Muscle of leg (tissue), 11 donors: Measurements from ENCODE around the gene ATR. TPM values are rescaled to one million over a fixed set of nuclear protein-coding genes. Genes with fewer than 3 reads are reported as not detected.
"Not testable (repeated sequence)": the region's sequence is repeated elsewhere in the genome, so short reads cannot be mapped to it uniquely, and the experiment has no call there.

Experiments
- DNase-seq: peaks from one replicate; pipeline ENCODE4 v3.0.0; 2013
- H3K27ac ChIP-seq: one replicate; pipeline ENCODE4 v1.5.1; 2013; ENCODE audit warnings: mild to moderate bottlenecking, low read length, control low read depth
- H3K27me3 ChIP-seq: one replicate; pipeline ENCODE4 v1.6.1; 2013; ENCODE audit warnings: low read length; ENCODE audit not compliant: control insufficient read depth, insufficient read depth
- H3K36me3 ChIP-seq: one replicate; pipeline ENCODE4 v1.6.1; 2013; ENCODE audit warnings: low read length; ENCODE audit not compliant: control insufficient read depth, insufficient read depth
- H3K4me1 ChIP-seq: one replicate; pipeline ENCODE4 v1.6.1; 2013; ENCODE audit warnings: low read length; ENCODE audit not compliant: control insufficient read depth, insufficient read depth
- H3K4me3 ChIP-seq: one replicate; pipeline ENCODE4 v1.5.1; 2013; ENCODE audit warnings: low read length, control low read depth
- H3K9me3 ChIP-seq: replicated peaks from 2 replicates; pipeline ENCODE4 v1.6.1; 2013; ENCODE audit warnings: low read depth, low read length; ENCODE audit not compliant: control insufficient read depth
- WGBS: methylation state at CpG from one replicate; pipeline ENCODE4 v1.1.5; 2013; ENCODE audit warnings: missing lambda C conversion rate; ENCODE audit not compliant: insufficient coverage; 5-methylcytosine and 5-hydroxymethylcytosine counted together
- polyA plus RNA-seq, 8 donors: library from polyadenylated mRNA; unstranded; fragments of 120-200 nt; gene quantifications; one replicate each; pipeline versions ENCODE4 v1.2.1 to v1.2.3, GENCODE V29; 2013; ENCODE audit warnings: inconsistent platforms in 1 of 8, low replicate concordance in 1 of 8; ENCODE audit not compliant: insufficient read length in 8 of 8, insufficient read depth in 1 of 8
- total RNA-seq: library from RNA; stranded (reverse); fragments of 120-200 nt; gene quantifications from one replicate; pipeline ENCODE4 v1.2.4, GENCODE V29; 2013

The ATR gene
- total and polyA plus RNA-seq, 9 donors: 9.8 to 16.2 (median 11.4) TPM

DNA sequence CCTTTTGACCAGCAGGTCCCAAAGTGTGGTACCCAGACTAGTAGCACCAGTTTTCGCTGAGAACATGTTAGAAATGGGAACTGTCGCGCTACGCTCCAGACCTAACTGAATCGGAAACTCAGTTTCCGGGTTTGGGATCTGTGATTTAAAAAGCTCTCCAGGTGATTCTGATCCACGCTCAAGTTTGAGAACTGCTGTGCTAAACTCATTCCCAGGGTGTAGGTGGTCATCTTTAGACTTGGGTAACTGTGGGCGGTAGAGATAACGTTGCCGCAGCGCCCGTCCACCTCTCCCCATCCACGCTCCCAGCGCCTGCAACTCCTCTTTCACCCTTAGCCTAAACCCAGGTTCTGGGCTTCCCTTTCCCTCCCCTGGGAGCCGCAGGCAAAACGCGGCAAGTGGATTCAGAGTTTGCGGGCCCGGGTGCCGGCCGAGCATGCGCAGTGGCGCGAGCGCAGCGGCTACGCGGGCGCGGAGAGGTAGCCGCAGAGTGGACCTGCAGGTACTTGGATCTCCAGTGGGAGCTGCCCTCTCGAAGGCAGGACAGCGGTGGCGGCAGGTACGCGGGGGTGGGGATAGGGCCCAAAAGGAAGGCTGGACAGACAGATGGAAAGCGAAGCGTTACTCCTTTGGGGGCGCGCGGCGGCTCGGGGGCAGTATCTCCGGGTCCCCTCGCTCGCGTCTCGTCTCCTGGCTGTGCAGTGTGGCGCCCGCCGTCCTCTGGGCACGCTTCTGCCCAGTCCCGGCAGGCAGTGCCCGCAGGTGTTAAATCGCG, 17.6 kb upstream of the ATR start, which contains the start of gene PLS1:
PLS1 (plus strand) TSS at position 443 of the 775 bp plus-strand sequence. CDS start 67,845 bp downstream, outside the sequence.
- WGBS: under 1% methylated on average over 41 of the region's 56 CpGs
- Histone ChIP-seq H3K4me3 (peak within 1 kb of the TSS; percentile 66), H3K4me1 (peaks cover 14% of the 10 kb centered on the region), H3K9me3 (no peaks in the 10 kb centered on the region), H3K36me3 (no peaks in the 10 kb centered on the region), H3K27me3 (peaks cover 18% of the 10 kb centered on the region), H3K27ac (no peak within 1 kb of the TSS)
- DNase-seq: peak; percentile 80

DNA sequence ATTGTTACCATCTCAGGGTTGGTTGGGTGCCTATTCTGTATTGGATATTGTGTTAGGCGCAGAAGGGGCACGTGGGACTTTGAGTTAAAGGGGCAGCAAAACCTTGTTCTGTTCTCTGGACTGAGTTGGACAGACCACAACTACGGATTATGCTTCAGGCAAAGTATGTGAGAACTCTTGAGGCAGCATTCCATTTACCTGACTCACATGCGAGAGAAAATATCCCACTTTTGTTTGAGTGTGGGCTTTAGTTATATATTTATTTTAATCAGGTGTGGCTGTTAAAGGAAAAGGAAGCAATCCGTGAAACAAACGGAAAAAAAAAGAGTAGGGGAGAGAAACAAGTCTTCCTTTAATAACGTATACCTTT, 17.0 kb upstream of the ATR start:
- no peak overlapping the region for H3K27ac ChIP-seq

GRCh38 chr3:142595141-142595540, 16.6 kb upstream of the ATR start:
- DNase-seq: no peak
- no CpG with 5 or more reads among the region's 1 CpG for WGBS
- Histone ChIP-seq H3K4me1 (peaks cover 14% of the 10 kb centered on the region), H3K9me3 (no peaks in the 10 kb centered on the region), H3K36me3 (no peaks in the 10 kb centered on the region), H3K27ac (no peak overlapping the region), H3K27me3 (peaks cover 18% of the 10 kb centered on the region), H3K4me3 (no peak overlapping the region)

More for the DNA sequence above, 17.0 kb upstream of the ATR start:
- H3K36me3 ChIP-seq: no peaks in the 10 kb centered on the region
- 58% methylated on average over 2 of the region's 7 CpGs for WGBS
- H3K4me1 ChIP-seq: peaks cover 14% of the 10 kb centered on the region
- H3K9me3 ChIP-seq: no peaks in the 10 kb centered on the region
- H3K4me3 ChIP-seq: peak overlapping the region; percentile 66
- H3K27me3 ChIP-seq: peaks cover 18% of the 10 kb centered on the region
- peak; percentile 3 for DNase-seq

GRCh38 chr3:142592268-142592667, 13.7 kb upstream of the ATR start:
- H3K27me3 ChIP-seq: peaks cover 12% of the 10 kb centered on the region
- H3K4me3 ChIP-seq, H3K27ac ChIP-seq, DNase-seq, H3K9me3 ChIP-seq, H3K36me3 ChIP-seq: not testable (repeated sequence)
- WGBS: 88% methylated on average over 1 of the region's 7 CpGs
- H3K4me1 ChIP-seq: peaks cover 14% of the 10 kb centered on the region

- H3K4me3 ChIP-seq: no peak overlapping the region
- H3K9me3 ChIP-seq: no peaks in the 10 kb centered on the region
- DNase-seq: no peak
- no peaks in the 10 kb centered on the region for H3K4me1 ChIP-seq
- no peak overlapping the region for H3K27ac ChIP-seq
- H3K36me3 ChIP-seq: no peaks in the 10 kb centered on the region
- peaks cover 3% of the 10 kb centered on the region for H3K27me3 ChIP-seq
- whole genome bisulfite sequencing: no CpG with 5 or more reads among the region's 1 CpG
Measured at GRCh38 chr3:142588703-142589102, 10.2 kb upstream of the ATR start.

DNA sequence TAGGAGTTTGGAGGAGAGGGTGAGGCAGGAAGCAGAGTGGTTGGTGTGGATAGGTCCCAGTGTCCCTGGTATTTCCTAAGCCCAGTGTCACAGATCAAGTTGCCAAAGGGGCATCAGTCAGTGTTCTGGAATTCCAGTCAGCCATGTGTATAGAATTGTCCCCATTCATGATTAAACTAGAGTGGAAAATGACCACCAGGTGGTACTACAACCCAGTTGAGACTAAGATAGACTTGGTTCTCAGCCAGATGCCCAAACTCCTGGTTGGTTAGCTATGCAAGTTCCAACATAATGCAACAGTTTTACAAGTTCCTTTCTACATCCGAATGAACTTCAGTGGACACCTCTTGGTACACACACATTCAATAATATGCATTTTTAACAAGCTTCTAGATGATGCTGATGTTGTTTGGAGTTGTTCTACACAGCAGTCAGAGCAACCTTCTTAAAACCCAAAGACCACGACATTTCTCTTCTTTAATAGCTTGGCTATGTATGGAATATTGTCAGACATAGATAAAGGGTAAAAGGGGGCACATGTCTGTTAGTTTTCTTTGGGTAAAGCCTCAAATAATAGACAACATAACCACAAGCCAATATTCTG, 8.4 kb upstream of the ATR start:
- WGBS: no CpG with 5 or more reads among the region's 2 CpGs
- Histone ChIP-seq H3K4me3 (no peak overlapping the region), H3K27ac (no peak overlapping the region), H3K9me3 (no peaks in the 10 kb centered on the region), H3K36me3 (no peaks in the 10 kb centered on the region), H3K4me1 (no peaks in the 10 kb centered on the region), H3K27me3 (peaks cover 3% of the 10 kb centered on the region)
- DNase-seq: peak; percentile 59

DNA sequence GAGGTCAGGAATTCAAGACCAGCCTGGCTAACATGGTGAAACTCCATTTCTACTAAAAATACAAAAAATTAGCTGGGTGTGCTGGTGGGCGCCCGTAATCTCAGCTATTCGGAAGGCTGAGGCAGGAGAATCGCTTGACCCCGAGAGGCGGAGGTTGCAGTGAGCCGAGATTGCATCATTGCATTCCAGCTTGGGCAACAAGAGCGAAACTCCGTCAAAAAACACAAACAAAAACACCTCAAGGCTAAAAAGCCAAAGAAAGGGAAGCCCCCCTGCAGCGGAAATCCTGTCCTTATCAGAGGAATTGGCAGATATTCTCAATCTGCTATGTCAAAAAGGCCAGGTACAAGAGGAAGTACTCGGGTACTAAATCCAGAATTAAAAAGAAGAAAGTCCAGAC, 2.5 kb upstream of the ATR start:
- H3K27me3 ChIP-seq, H3K4me3 ChIP-seq, DNase-seq, H3K36me3 ChIP-seq, H3K9me3 ChIP-seq, H3K4me1 ChIP-seq, H3K27ac ChIP-seq: not testable (repeated sequence)
- WGBS: 90% methylated on average over 6 of the region's 11 CpGs

- H3K9me3 ChIP-seq: no peaks in the 10 kb centered on the region
- DNase-seq: no peak
- H3K4me1 ChIP-seq: peaks cover 3% of the 10 kb centered on the region
- H3K4me3 ChIP-seq: no peak overlapping the region
- no peak overlapping the region for H3K27ac ChIP-seq
- WGBS: no CpG with 5 or more reads among the region's 1 CpG
- H3K27me3 ChIP-seq: peaks cover 7% of the 10 kb centered on the region
- no peaks in the 10 kb centered on the region for H3K36me3 ChIP-seq
Measured at GRCh38 chr3:142580061-142580423, 1.5 kb upstream of the ATR start.

- Histone ChIP-seq H3K4me1 (peaks cover 3% of the 10 kb centered on the region), H3K27me3 (peaks cover 4% of the 10 kb centered on the region), H3K4me3 (peak overlapping the region; percentile 79), H3K27ac (peak overlapping the region; percentile 99), H3K9me3 (no peaks in the 10 kb centered on the region), H3K36me3 (no peaks in the 10 kb centered on the region)
- peak; percentile 60 for DNase-seq
- 0% methylated on average over 2 of the region's 12 CpGs for WGBS
Measured at GRCh38 chr3:142577696-142578328, 721 bp downstream of the ATR start.

DNA sequence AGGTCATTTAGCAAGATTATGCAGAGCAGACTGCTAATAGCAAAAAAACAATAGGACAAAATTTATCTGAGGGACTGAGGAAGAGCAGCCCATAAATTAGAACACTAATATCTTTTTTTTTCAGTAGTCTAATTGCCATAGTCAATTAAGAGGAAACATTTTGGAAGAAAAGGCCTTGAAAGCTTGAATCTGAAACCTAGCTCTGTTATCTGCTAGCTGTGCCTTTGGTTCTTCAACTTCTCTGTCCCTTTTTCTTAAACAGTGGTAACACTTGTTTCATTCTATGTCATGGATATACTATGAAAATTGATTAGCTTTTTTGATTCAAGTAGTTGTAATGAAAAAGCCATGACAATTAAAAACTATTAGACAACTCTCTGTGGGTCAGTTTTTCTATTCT, 1.7 kb downstream of the ATR start:
- no peak overlapping the region for H3K4me3 ChIP-seq
- no peaks in the 10 kb centered on the region for H3K9me3 ChIP-seq
- H3K4me1 ChIP-seq: peaks cover 3% of the 10 kb centered on the region
- no peak for DNase-seq
- no peak overlapping the region for H3K27ac ChIP-seq
- peaks cover 4% of the 10 kb centered on the region for H3K27me3 ChIP-seq
- H3K36me3 ChIP-seq: no peaks in the 10 kb centered on the region
